IPS-NIHi11 (cell line): ENCODE data around the gene ARSD.
"Not testable (repeated sequence)": the region's sequence is repeated elsewhere in the genome, so short reads cannot be mapped to it uniquely, and the experiment has no call there.

ENCODE experiments used
- DNase-seq: peaks from one replicate; pipeline ENCODE4 v3.0.0; 2012; ENCODE audit warnings: mixed read lengths, low spot score

The ARSD gene

DNA sequence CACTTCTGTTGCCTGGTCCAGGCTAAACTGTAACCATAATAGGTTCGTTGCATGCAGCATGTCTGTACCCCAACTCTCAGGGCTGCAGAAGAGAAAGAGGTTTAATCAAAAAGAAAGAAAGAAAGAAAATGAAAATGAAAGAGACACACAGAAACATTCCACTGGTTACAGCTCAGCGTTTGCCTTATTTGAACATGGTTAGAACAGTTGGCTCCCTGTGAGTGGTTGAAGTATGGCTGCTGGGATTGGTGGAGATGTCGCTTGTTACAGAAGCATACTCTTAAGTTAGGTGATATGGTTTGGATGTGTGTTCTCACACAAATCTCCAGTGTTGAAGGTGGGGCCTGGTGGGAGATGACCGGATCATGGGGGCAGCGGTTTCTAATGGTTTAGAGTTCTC lies 36.3 kb downstream of the ARSD start:
- DNase-seq, result no peak

DNA sequence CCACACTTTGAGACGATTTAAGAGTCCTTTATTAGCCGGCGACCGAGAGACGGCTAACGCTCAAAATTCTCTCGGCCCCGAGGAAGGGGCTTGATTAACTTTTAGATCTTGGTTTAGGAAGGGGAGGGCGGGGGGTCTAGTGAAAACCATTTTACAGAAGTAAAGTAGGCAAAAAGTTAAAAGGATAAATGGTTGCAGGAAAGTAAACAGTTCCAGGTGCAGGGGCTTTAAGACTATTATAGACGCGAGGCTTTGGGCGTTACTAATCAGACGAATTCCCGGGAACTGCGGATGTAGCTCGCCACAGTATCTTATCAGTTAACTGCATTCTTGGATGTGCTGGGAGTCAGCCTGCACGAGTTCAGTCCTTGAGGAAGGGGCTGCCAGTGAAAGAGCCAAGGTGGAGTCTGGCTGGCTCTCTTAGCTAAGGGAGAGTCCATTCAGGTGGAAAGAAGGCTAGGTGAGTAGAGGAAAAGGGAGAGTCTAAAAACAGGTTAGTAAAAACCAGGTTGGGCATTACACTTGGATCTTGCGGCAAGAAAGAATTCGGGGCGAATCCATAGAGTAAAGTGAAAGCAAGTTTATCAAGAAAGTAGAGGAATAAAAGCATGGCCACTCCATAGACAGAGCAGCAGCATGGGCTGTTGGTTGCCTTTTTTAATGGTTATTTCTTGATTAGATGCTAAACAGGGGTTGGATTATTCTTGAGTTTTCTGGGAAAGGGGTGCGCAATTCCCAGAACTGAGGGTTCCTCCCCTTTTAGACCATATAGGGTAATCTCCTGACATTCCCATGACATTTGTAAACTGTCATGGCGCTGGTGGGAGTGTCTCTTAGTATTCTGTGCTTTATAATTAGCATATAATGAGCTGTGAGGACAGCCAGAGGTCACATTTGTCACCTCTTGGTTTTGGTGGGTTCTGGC lies 38.3 kb downstream of the ARSD start:
- DNase-seq, result not testable (repeated sequence)

DNA sequence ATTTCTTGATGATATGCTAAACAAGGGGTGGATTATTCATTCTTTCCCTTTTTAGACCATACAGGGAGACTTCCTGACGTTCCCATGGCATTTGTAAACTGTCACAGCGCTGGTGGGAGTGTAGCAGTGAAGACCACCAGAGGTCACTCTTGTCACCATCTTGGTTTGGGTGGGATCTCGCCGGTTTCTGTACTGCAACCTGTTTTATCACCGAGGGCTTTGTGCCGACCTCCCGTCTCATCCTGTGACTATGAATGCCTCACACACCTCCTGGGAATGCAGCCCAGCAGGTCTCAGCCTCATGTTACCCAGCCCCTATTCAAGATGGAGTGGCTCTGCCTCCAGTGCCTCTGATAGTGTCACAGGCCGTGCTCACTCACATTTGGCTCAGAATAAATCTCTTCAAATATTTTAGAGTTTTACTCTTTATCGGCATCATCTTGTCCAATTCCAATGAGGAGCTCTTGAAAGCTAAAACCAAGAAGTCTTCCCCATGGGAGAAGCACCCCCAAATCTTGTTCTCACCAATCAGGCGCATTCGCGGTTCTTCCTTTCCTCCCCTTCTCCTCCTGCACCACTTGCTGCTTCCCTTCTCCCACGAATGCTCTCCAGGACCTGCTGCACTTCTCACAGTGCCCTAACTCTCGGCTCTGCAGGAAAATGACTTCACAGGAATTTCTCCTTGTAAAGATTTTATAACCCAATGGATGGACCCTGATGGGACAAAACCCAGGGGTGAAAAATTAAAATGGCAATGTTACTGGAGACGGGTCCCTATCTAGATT lies 39.2 kb downstream of the ARSD start:
- not testable (repeated sequence) for DNase-seq

DNA sequence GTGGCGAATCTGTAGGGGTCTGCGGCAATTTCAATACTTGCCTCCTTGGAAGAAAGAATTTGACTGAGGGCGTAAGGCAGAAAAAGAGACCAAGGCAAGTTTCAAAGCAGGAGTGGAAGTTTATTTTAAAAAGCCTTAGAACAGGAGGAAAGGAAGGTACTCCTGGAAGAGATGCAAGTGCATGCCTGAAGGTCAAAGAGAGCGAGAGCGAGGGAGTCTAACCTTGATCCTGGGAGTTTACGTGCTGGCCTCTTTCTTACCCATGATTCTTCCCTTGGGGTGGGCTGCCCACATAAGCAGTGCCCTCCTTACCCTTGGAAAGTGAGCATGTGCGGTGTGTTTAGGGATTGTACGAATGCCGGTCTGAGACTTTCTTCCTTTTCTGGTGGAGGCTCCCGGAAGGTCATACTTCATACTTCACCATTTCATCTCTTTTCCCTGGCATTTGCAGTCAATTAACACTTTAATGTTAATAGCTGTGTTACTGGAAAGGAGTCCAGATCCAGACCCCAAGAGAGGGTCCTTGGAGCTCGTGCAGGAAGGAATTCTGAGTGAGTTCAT lies 40.0 kb downstream of the ARSD start:
- no peak for DNase-seq

DNA sequence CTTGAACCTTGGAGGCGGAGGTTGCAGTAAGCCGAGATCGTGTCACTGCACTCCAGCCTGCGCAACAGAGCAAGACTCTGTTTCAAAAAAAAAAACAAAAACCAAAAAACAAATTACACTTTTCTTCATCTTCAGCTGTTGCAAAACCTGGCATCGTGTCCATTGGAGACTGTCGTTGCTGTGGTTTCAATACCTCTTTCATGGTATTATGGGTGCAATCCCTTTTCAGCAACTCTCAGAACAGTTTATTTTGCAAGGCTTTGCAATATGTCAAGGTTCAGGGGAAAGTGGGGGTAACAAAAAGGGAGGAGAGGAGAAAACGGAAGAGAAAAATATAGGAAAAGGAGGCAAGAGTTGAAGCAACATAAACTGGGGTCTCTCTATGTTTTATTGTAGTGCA lies 40.8 kb downstream of the ARSD start:
- no peak for DNase-seq

DNA sequence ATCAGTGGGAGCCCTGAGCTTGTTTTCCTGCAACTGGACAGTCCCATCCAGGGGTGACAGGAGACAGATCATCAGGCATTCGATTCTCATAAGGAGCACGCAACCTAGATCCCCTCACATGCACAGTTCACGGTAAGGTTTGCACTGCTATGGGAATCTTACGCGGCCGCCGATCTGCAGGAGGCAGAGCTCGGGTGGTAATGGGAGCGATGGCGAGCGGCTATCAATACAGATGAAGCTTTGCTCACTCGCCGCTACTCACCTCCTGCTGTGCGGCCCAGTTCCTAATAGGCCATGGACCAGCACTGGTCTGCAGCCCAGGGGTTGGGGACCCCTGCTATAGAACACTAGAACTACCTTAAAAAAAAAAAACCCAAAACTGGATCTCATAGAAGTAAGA lies 45.4 kb downstream of the ARSD start:
- no peak for DNase-seq

DNA sequence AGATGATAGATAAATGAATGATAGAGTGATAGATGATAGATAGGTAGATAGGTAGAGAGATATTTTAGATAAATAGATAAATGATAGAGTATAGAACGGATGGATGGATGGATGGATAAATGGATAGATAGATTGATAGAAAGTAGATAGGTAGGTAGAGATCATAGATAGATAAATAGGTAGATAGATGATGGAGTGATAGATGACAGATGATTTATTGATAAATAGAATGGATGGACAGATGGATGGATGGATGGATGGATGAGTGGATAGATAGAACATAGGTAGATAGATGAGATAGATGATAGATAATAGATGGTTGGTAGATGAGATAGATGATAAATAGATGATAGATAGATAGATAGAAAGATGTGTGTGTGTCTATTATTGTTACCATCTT lies 49.5 kb downstream of the ARSD start:
- DNase-seq, result no peak

DNA sequence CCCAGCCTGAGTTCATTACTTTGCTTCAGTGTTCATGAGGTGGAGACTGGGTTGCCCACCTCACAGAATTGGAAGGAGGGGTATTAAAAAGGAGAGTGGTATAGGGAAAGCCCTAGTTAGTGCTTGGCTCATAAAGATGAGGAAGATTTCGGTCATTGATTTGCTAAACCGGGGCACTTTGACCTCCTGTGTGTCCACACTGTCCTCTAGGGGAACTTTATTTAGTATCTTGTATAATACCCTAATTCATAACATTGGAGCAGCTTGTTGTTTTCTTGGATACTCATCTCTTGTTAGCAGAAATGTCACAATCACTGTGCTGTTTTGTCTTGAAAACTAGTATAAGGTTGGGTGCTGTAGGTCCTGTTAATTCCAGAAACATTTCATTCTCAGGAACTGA lies 50.6 kb downstream of the ARSD start:
- no peak for DNase-seq

DNA sequence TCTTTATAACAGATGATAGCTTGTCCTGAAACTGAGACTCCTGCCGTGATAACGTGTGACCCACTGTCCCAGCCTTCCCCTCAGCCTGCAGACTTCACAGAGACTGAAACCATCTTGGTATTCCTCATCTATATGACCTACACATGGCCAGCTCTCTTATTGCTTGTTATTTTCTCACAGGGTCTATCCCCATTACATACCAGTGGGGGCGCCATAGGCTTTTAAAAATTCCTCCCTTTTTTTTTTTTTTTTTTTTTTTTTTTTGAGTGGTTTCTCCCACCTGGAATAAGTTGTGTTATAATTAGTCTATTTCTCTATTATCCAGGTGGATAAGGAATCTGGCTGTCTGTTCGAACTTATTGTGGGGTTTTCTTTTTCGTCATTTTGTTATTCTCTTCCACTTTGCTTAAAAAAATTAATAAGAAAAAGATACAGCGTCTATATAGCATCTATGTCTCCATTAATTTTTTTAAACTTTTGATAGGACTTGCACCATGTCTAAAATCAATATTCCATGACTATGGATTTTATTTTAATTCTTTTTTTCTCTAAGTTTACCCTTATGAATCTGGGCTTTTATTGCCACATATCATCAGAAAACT lies 53.2 kb downstream of the ARSD start:
- DNase-seq, result peak; percentile 25

DNA sequence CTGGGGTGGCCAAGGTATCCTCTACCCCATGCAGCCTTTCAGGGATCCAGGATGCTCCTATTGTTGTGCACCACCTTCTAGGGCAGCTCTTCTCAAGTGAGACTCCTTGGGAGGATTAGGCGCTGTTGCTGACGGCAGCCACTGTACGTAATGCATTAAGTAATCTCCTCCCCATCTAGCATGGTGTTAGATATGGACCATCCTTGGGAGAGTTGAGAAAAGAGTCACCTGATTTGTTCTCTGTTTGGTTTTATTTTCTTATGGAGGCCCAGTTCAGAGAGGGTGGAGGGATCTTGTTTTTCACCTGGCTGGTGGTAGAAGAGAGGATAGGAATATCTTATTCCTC lies 54.0 kb downstream of the ARSD start:
- DNase-seq, result no peak

DNA sequence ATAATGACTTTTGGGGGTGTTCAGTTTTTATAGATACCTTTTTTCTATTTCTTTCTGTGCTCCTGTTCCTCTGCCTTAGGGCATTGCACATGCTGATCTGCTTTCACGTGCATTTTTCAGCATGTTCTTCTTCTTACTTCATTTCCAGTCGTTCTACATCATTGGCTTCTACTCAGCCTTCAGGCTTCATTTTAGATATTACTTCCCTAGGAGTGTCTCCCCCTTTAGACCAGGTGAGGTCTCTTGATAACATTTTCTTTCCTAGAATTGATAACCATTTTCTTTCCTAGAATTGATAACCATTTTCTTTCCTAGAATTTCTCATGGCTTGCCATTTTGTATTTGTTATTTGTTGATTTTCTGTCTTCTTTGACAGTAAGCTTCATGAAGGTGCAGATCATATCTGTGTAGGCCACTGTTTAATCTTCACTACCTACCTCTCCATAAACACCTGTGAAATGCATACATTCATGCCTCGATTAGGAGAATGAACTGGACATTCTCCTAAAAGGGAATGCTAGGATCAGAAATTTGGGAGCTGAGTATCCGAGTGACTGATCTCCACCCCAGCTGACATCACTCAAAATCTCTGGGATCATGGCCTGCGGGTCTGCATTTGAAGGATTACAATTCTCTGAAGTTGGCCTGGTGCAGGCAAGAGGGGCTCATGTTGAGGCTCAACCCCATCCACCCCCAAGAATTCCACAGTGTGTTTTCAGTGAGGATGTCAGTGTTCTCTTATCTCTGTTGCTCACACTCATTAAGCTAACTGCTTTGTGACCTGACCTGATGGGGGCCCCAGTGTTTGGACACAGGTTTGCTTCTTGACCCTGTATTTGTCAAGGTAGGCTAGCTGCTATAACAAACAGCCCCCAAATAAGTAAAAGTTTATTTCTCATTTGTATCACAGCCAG lies 54.7 kb downstream of the ARSD start:
- DNase-seq, result no peak

DNA sequence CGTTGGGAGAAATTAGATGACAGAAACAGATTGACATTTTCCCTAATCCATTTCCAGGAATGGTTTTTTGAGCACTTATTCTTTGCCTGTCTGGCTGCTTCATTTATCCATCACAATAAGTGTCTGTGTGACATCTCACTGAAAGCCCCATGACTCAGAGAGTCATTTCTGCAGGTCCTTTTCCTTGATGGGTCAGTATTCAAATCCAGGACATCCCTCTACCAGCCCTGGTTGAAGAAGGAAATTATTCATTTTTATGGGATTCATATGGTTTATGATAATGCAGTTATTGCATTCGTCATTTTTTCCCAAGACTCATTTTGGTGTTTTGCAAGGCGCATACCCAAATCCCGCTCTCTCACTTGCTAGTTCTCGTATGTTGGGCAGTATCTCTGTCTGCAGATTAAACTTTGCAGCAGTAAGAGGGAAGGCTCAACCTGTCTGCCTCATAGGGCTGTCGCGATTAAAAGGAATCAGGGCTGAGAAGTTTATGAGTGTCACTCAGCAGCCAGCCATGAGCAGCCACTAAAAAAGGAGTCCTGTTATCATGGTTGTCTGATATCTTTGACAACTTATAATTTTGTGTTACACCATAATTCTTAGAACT lies 56.4 kb downstream of the ARSD start:
- no peak for DNase-seq

DNA sequence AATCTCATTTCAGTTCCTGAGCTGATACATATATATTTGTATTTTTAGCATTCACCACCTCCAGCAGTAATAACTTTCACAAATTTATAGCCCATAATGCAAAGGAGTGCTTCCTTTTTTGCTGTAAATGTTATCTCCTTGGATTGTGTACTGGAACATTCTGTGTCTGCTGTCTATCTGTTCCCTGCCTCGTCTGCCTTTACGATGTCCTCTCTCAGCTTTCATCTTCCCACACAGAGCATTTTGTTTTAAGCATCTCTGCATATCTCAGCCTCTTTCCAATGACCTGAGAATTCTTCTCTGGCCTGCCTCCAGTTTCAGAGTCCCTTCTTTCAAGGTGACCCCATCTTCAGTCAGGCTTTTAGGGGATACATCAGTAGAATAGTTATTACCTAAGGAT lies 57.3 kb downstream of the ARSD start:
- no peak for DNase-seq

DNA sequence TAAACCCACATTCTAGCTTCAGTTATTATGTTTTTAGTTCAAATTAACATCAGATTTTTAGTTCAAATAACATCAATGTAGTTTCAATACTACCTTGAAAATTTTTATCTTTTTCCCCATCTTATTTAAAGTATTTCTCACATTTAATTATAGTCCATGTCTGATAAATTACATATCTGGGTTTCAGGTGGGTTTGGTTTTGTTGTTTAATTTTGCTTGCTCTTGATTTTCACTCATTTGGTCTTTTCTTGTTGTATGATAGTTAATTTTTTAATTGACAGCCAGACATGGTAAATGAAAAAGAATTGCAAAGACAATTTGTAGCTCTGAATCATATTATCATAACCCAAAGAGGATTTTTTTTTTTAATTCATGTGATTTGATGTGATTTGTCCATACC lies 58.5 kb downstream of the ARSD start:
- DNase-seq, result no peak

DNA sequence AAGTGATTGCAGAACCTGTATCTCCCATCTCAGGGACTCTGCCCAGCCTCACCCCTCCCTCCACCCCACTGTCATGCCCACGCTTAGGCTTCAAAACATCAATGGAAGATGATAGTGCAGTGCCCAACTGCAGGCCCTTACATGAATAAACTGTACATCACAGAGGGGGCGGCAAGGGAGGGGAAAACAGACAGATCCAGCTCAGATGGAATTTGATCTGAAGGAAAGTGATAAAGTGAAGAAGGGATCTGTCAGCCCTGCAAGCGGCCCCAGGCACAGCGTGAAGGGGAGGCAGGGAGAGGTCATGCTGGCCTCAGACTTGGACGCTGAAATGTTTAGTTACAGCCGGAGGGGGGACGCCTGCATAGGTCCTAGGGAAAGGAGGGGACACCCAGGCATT lies 61.9 kb downstream of the ARSD start:
- no peak for DNase-seq

DNA sequence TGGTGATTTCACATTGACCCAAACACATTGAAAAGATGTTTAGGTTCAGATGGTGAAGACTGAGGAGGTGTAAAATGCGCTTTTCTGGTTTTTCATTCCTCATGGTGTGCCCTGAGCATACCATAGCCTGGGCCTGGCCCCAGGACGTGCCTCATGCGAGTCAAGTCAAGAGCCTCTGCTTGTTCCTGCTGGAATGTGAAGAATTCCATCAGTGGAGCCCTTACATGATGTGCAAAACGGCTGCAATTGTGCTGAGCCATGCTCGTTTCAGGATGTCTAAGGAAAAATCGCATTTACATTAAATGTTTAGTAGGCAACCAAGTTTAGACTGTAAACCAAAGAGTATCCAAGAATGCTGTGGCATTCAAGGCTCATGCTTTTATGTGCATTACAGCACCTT lies 65.5 kb downstream of the ARSD start:
- peak; percentile 8 for DNase-seq

DNA sequence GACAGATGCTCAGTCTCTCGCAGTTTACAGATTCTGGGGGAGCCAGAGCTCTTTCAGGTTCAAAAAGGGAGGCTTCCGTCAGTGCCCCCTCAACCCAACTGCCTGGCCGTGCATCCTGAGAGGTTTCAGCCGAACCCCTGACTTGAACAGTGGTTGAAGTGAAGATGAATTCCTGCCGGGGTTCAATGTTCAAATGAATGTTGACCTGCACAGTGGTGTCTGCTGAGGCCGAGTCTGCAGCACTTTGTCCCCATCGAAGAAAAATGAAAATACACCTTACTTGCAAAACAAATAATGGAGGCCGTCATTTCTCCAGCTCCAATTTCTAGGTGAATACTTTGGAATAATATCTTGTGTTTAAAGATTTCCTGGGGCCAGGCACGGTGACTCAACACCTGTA lies 66.7 kb downstream of the ARSD start:
- no peak for DNase-seq

DNA sequence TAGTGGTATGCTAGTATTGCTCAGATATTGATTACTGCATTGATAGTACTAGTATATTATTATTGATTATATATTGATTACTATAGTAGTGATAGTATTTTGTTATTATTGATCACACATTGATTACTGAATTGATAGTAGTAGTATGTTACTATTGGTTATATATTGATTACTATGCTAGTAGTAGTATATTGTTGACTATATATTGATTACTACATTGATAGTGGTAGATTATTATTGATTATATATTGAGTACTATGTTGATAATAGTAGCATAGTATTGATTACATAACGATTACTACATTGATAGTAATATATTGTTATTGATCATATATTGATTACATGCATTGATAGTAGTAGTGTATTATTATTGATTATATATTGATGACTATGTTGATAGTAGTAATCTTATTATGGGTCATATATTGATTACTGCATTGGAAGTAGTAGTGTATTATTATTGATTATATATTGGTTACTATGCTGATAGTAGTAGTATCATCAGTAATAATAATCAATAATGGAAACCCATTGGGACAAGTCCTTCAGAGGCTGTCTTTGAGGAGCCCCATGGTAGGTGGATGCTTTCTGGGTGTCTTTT lies 69.8 kb downstream of the ARSD start:
- DNase-seq, result no peak

DNA sequence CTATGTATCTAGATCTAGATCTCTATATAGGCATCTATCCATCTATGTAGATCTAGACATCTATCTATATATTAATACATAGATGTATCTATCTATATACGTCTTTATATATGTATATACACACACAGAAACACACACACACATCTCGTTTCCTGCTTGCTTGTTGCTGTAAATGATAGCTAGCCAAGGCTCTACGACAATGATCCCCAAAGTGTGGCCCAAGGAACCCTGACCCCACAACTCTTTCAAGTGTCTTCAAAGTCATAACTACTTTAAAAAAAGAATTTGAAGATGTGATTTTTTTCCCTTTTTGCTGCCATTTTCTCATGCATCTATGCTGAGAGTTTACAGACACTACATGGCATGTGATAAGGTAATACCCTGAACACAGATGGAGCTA lies 71.6 kb downstream of the ARSD start:
- no peak for DNase-seq

DNA sequence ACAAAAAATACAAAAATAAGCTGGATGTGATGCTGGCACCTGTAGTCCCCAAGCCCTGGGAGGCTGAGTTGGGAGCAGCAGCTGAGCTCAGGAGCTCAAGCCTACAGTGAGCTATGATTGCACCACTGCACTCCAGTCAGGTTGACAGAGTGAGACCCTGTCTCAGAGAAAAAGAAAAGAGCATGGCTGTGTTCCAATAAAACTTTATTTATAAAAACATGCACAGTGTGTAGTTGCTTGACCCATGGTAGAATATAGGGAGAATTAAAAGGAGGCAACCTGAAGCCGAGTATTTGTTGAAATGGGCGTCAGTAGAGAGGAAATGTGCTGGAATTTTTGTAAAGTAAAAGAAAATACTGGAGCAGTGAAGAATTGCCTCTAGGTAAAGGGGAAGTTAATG lies 73.4 kb downstream of the ARSD start:
- DNase-seq, result no peak

DNA sequence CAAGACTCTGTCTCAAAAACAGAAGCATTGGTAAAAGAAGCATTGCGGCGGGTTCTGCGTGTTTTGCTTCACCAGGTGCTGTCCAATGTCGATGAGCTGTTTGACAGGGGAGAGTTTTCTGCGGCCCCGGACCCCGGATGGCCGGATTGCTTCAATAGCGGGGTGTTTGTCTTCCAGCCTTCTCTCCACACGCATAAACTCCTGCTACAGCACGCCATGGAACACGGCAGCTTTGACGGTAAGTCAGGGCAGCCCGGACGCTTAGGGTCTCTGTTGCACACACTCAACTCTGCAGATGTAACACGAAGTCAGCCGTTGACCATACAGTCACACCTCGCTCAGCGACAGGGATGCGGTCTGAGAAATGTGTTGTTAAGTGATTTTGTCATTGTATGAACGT lies 74.2 kb downstream of the ARSD start:
- DNase-seq, result no peak
